ENCODE results near the gene OR51F1. TPM values are rescaled to one million over a fixed set of nuclear protein-coding genes. Genes with fewer than 3 reads are reported as not detected.
"Not testable (repeated sequence)": the region's sequence is repeated elsewhere in the genome, so short reads cannot be mapped to it uniquely, and the experiment has no call there.

OR51F1 gene
- total RNA-seq, 1 donor from 2014 or later = not detected

DNA sequence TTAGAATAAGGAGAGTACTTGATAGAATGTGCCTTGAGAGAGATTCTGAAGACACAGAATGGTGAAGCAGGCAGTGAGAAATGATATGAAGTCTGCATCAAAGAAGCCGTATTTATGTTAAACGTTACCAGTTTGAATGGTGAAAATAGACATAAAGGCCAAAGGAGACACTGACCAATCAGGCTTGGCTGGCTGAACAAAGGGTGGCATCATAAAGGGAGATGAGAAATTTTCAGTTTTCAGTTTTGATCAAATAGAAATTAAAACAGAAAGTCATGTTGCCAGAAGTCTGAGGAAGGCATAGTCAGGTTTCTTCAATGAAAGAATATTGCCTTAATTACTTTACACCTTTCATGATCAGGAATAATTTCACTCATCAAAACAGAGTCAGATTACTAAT lies 6.6 kb downstream of the OR51F1 start:
- TF ChIP-seq, protein P1, sequence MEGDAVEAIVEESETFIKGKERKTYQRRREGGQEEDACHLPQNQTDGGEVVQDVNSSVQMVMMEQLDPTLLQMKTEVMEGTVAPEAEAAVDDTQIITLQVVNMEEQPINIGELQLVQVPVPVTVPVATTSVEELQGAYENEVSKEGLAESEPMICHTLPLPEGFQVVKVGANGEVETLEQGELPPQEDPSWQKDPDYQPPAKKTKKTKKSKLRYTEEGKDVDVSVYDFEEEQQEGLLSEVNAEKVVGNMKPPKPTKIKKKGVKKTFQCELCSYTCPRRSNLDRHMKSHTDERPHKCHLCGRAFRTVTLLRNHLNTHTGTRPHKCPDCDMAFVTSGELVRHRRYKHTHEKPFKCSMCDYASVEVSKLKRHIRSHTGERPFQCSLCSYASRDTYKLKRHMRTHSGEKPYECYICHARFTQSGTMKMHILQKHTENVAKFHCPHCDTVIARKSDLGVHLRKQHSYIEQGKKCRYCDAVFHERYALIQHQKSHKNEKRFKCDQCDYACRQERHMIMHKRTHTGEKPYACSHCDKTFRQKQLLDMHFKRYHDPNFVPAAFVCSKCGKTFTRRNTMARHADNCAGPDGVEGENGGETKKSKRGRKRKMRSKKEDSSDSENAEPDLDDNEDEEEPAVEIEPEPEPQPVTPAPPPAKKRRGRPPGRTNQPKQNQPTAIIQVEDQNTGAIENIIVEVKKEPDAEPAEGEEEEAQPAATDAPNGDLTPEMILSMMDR (IDR thresholded peaks at IDR 0.05) = no peak
- Mint-ChIP-seq H3K27ac (ENCODE audit: unreplicated experiment) (no peak overlapping the region), H3K4me3 (ENCODE audit: unreplicated experiment) (no peak overlapping the region), H3K4me1 (ENCODE audit: unreplicated experiment) (no peaks in the 10 kb centered on the region), H3K9me3 (ENCODE audit: unreplicated experiment) (no peaks in the 10 kb centered on the region), H3K36me3 (ENCODE audit: unreplicated experiment) (no peaks in the 10 kb centered on the region), H3K27me3 (ENCODE audit: unreplicated experiment) (peaks cover 41% of the 10 kb centered on the region)
- no peak for DNase-seq (ENCODE audit: extremely low spot score, unreplicated experiment)

DNA sequence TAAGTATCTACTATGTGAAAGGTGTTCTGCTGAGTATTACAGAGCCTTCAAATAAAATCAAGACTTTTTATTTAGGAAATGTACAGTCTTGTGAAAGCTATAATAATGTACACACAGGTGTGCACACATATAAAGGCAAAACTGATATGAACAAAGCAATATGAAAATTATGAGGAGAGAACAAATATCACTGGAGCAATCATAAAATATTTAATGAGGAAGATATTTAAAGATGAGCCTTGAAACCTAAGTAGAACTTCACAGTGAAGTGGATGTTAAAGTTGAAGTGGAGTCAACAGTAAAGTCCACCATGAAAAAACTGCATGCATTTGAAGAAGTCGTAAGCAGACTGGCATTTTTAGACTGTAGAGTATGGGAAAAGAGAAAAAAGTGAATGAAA lies 18.5 kb downstream of the OR51F1 start:
- H3K9me3 Mint-ChIP-seq (ENCODE audit: unreplicated experiment) = no peaks in the 10 kb centered on the region
- no peak for DNase-seq (ENCODE audit: extremely low spot score, unreplicated experiment)
- TF ChIP-seq, protein P1 (IDR thresholded peaks at IDR 0.05) = no peak
- no peaks in the 10 kb centered on the region for H3K36me3 Mint-ChIP-seq (ENCODE audit: unreplicated experiment)
- peaks cover 66% of the 10 kb centered on the region for H3K27me3 Mint-ChIP-seq (ENCODE audit: unreplicated experiment)
- H3K4me1 Mint-ChIP-seq (ENCODE audit: unreplicated experiment) = no peaks in the 10 kb centered on the region
- no peak overlapping the region for H3K27ac Mint-ChIP-seq (ENCODE audit: unreplicated experiment)
- no peak overlapping the region for H3K4me3 Mint-ChIP-seq (ENCODE audit: unreplicated experiment)

GRCh38 chr11:4748438-4748837 lies 21.3 kb downstream of the OR51F1 start:
- Mint-ChIP-seq H3K4me1 (ENCODE audit: unreplicated experiment) (no peaks in the 10 kb centered on the region), H3K27me3 (ENCODE audit: unreplicated experiment) (peaks cover 51% of the 10 kb centered on the region), H3K36me3 (ENCODE audit: unreplicated experiment) (no peaks in the 10 kb centered on the region), H3K9me3 (ENCODE audit: unreplicated experiment) (no peaks in the 10 kb centered on the region), H3K27ac (ENCODE audit: unreplicated experiment) (no peak overlapping the region), H3K4me3 (ENCODE audit: unreplicated experiment) (no peak overlapping the region)
- TF ChIP-seq, protein P1 (IDR thresholded peaks at IDR 0.05) = no peak
- DNase-seq (ENCODE audit: extremely low spot score, unreplicated experiment) = no peak

- H3K27ac Mint-ChIP-seq (ENCODE audit: unreplicated experiment) = no peak overlapping the region
Observed at GRCh38 chr11:4740735-4741134, 29.0 kb downstream of the OR51F1 start.

GRCh38 chr11:4727171-4727570 lies 42.6 kb downstream of the OR51F1 start:
- no peaks in the 10 kb centered on the region for H3K36me3 Mint-ChIP-seq (ENCODE audit: unreplicated experiment)
- H3K4me1 Mint-ChIP-seq (ENCODE audit: unreplicated experiment) = no peaks in the 10 kb centered on the region
- H3K9me3 Mint-ChIP-seq (ENCODE audit: unreplicated experiment) = no peaks in the 10 kb centered on the region
- H3K27me3 Mint-ChIP-seq (ENCODE audit: unreplicated experiment) = peaks cover 6% of the 10 kb centered on the region
- H3K27ac Mint-ChIP-seq (ENCODE audit: unreplicated experiment) = no peak overlapping the region
- TF ChIP-seq, protein P1 (IDR thresholded peaks at IDR 0.05) = no peak
- no peak for DNase-seq (ENCODE audit: extremely low spot score, unreplicated experiment)
- H3K4me3 Mint-ChIP-seq (ENCODE audit: unreplicated experiment) = no peak overlapping the region

More at GRCh38 chr11:4740735-4741134, 29.0 kb downstream of the OR51F1 start:
- no peaks in the 10 kb centered on the region for H3K4me1 Mint-ChIP-seq (ENCODE audit: unreplicated experiment)
- DNase-seq (ENCODE audit: extremely low spot score, unreplicated experiment) = no peak
- H3K27me3 Mint-ChIP-seq (ENCODE audit: unreplicated experiment) = peaks cover 17% of the 10 kb centered on the region
- no peaks in the 10 kb centered on the region for H3K9me3 Mint-ChIP-seq (ENCODE audit: unreplicated experiment)
- no peaks in the 10 kb centered on the region for H3K36me3 Mint-ChIP-seq (ENCODE audit: unreplicated experiment)
- TF ChIP-seq, protein P1 (IDR thresholded peaks at IDR 0.05) = no peak
- H3K4me3 Mint-ChIP-seq (ENCODE audit: unreplicated experiment) = no peak overlapping the region

DNA sequence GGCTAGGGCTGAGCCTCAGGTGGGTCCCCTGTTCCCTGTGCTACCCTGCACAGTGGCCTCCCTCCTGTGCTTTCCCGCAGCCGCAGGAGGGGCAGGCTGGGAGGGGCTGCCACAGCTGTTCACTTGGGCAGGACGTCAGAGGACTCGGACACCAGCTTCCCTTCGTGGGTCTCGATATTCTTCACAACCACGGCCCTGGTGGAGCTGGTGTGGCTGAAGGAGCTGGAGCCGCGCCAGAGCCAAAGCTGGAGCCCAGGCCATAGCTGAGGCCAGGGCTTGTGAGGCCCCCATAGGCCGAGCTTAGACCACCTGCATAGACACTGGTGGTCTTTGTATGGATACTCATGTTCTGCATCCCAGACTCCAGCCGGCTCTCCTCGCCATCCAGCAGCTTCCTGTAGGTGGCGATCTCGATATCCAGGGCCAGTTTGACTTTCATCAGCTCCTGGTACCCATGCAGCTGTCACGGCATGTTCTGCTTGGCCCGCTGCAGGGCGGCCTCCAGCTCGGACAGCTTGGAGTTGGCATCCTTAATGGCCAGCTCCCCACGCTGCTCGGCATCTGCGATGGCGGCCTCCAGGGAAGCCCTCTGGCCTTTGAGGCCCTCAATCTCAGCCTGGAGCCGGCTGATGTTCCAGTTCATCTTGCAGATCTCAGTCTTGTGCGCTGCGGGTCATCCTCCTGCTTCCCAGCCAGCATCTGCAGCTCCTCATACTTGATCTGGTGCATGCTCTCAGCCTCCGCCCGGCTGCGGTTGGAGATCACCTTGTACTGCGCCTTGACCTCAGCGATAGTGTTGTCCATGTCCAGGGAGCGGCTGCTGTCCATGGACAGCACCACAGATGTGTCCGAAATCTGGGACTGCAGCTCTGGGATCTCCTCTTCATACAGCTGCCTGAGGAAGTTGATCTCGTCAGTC lies 46.9 kb downstream of the OR51F1 start:
- H3K4me1 Mint-ChIP-seq (ENCODE audit: unreplicated experiment); H3K27ac Mint-ChIP-seq (ENCODE audit: unreplicated experiment); H3K4me3 Mint-ChIP-seq (ENCODE audit: unreplicated experiment): not testable (repeated sequence)

More for the DNA sequence above, 46.9 kb downstream of the OR51F1 start:
- not testable (repeated sequence) for DNase-seq (ENCODE audit: extremely low spot score, unreplicated experiment); H3K9me3 Mint-ChIP-seq (ENCODE audit: unreplicated experiment); H3K36me3 Mint-ChIP-seq (ENCODE audit: unreplicated experiment)
- H3K27me3 Mint-ChIP-seq (ENCODE audit: unreplicated experiment) = peaks cover 12% of the 10 kb centered on the region
